HG02571 (cell line): ENCODE data around the gene MYO18A.
A peak's percentile ranks its signal among the peaks of the same experiment; 100 is the strongest.
"Not testable (repeated sequence)": the region's sequence is repeated elsewhere in the genome, so short reads cannot be mapped to it uniquely, and the experiment has no call there.

ENCODE experiments used
- ATAC-seq: cut with Tn5 transposase; IDR thresholded peaks from one replicate; pipeline ENCODE4 v1.9.1; 2021; ENCODE audit warnings: mild to moderate bottlenecking, moderate library complexity; ENCODE audit not compliant: unreplicated experiment

Gene MYO18A

DNA sequence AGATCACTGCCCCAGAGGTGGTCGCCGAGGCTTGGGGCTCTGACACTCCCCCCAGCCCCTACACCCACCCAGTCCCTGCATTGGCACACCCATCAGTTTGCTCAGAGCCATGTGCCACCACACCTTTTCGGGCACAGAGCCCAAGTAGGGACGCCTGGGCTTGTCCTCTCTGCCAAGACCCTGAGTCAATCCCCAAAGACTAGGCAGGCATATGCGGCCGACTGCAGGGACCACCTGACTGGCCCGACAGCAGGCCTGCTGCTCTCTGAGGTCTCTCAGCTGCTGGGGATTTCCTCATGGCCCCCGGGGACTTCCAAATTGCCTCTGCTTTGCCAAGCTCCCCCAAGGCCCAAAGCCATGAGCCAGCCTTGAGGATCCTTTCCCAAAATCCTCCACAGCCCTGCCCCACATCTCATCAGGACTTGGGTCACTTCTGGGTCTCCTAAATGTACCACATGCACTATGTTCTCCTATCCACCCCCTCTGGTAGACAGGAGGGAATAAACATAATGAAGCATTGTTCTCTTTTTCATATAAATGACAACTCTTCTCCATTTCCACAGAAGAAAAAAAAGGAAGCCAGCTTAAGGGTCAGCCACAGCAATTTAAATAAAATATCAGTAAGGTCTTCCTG, 30.6 kb downstream of the MYO18A start:
- no peak for ATAC-seq

- ATAC-seq = peak; percentile 79
These were observed 31.3 kb downstream of the MYO18A start for GRCh38 chr17:29148790-29149430.

DNA sequence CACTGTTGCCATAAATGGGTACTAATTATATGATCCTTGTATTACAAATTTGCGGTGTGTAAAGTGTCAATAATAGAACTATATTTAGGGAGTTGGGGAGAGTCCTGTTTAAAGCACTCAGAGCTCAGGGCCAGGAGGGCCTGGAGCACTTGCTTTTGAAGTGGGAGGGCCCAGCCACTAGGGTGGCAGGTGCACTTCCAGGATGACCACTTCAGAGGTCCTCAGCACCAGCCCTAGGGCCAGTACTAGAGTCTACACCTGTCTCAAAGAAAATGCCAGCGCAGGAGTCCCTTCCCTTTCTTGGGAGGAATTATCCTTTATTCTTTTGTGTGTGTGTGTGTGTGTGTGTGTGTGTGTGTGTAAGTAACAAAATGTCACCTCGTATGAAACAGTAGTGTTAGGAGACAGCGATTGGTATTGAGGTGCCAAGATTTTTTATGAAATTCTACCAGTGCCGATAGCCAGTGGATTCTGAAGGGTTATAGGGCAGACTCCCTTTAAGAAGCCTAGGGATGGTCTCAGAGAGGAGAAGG, 31.9 kb downstream of the MYO18A start:
- no peak for ATAC-seq

- no peak for ATAC-seq
These were observed 32.5 kb downstream of the MYO18A start for GRCh38 chr17:29147682-29148081.

DNA sequence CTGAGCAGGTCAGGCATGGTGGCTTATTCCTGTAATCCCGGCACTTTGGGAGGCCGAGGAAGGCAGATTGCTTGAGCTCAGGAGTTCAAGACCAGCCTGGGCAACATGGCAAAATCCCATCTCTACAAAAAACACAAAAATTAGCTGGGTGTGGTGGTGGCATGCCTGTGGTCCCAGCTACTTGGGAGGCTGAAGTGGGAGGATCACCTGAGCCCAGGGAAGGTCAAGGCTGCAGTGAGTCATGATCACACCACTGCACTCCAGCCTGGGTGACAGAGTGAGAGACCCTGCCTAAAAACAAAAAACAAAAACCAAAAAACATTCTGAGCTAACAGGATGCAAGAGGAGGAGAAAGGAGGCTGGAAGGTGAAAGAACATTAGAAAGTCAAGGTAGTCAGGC, 33.0 kb downstream of the MYO18A start:
- not testable (repeated sequence) for ATAC-seq

DNA sequence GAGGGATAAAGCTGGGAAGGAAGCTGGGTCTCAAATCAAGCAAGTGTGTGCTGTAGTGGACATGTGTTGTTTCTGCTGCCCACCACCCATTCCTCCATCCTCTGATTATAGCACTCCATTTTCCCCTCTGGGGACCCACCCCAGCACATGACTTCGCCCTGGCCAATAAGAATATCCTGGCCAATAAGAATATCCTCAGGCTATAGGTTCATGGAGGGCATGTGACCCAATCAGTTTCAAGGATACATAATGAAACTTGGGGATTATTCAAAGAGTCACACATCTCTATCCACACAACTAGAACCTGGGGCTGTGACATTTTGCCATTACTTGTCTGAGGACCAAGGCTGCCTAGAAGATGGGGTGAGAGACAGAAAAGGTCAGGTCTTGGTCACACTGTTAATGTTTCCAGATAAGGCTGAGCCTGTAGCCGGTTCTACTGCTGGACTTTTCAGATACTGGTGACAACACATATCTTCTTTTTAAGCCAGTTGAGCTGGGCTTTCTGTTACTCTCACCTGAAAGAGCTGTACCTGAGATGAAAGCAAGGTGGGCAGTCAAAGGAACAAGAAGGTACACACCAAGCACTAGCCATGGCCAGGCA, 33.7 kb downstream of the MYO18A start:
- no peak for ATAC-seq

DNA sequence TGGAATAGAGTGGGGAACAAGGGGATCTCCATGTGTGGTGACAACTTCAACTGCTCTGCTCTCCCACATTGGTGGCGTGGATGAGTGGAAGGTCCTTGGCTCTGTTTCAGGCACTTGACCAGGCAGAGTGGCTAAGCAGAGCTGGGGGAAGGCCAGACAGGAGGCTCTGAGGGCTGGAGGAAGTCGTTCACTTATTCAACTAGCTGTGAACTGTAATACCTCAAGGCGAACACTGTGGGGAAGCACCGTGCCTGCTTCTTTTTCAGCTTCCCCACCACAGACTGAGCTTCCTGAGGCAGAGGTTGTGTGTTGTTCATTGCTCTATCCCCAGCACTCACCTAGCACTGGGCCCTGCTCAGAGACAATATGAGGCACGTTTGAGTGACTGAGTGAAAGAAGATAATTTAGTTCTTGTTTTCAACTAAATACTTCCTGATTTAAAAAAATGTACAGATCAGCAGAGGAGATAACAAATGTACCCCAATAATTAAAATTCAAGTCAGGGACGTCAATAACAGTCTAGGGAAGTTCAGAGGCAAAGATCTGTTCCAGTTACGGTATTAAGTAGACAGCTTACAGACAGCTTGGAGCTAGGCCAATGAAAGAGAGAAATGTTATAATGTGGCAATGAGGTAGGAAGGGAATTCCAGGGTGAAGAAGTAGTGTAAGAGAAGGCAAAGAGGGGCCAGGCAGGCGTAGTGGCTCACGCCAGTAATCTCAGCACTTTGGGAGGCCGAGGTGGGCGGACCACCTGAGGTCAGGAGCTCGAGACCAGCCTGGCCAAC, 34.7 kb downstream of the MYO18A start:
- no peak for ATAC-seq

DNA sequence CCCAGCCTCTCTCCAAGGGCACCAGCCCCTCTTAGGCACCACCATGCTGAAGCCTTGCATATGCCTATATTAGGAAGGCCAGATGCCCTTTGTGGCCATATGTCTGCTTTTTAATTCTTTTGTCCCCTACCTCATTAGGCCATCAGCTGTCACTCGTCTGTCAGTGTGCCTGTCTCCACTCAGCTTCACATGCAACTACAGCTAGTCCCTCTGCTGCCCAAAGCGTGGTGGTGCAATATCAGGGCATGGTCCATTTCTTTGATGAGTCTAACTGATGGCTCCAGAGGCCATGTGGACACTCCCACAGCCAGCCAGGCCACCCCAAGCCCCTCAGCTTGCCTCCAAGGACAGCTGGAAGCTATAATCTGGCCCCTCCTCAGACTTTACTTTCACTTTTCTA, 36.3 kb downstream of the MYO18A start:
- no peak for ATAC-seq

DNA sequence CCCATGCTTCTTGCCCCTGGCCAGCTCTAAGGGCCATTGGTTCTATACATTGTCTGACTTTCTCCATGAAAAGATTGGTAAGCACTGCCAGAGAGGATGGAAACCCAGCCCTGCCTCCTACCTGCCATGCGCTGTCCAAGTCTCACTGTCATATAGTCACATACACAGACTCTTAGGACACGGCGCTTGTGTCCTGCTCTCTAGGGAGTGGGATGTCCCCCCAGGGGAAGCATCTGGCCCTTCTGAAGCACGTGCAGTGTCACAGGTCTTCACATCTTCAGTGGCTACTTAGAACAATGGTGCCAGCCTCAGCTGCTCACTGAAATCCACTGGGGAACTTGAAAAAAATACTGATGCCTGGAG, 38.7 kb downstream of the MYO18A start:
- no peak for ATAC-seq

DNA sequence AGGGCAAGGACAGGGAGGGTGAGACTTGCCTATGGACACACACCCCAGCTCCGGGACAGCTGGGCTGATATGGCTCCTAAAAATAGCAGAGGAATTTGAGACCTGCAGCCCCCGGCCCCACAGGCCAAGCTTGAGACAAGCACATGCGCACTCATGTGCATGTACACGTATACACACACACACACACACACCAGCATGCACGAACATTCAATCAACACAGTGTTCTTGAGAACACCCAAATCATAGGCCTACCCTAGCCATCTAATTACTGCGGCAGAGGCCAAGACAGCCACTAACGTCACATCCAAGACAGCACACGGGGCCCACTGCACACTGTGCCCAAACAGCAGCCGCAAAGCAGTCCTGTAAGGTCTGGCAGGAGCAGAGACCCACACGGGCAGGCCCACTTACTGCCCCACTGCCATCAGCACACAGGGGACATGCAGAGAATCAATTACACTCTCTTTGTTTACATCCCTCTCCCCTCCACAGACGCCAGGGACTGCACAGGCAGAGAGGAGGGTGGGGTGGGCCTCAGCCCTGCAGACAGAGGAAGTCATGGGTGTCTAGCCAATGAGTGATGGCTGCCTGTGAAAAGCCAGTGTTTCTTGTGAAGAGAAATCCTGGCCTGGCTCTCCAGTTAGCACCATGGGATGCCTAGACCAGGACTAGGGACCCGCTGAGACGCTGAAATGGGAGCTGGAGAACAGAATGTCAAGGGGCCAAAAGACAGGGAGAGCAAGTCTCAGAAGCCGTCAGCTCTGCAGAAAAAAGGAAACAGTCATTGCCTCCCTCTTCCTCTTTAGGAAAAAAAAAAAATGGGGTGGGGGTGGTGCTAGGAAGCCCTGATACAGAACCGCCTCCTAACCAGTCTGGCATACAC, 39.3 kb downstream of the MYO18A start:
- ATAC-seq = no peak

- peak; percentile 37 for ATAC-seq
These were observed 40.1 kb downstream of the MYO18A start for GRCh38 chr17:29140051-29140621.

DNA sequence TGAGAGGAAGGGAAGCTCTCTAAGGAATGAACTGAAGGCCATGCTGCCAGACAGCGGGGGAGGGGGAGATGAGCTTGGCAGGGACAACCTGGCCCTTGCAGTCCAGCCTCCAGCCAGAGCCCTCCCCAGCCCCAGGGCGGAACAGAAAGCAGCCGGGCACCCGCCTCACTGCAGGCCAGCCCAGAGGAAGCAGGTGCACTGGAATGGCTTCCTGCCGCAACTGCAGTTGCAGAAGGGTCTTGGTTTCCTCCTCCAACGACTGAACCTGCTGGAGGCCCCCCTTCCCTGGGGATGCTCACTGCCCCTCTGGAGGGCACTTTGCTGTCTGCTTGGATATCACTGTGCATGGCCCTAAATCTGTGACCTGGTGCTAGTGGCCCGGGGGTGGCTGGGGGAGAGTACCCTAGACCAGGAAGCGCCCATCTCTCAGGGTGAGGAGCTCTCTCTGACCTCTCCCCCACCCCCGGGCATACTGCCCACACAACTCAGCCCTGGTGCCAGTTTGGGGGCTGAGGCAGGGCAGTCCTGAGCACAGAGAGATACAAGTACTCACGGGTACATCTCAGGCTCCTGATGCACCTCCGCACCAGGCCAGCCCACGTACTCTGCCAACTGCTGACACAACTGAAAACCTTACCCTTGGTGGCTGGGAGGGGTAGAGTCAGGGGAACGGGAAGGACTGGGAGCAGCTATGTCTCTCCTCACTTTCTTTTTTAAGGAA, 41.1 kb downstream of the MYO18A start:
- no peak for ATAC-seq

DNA sequence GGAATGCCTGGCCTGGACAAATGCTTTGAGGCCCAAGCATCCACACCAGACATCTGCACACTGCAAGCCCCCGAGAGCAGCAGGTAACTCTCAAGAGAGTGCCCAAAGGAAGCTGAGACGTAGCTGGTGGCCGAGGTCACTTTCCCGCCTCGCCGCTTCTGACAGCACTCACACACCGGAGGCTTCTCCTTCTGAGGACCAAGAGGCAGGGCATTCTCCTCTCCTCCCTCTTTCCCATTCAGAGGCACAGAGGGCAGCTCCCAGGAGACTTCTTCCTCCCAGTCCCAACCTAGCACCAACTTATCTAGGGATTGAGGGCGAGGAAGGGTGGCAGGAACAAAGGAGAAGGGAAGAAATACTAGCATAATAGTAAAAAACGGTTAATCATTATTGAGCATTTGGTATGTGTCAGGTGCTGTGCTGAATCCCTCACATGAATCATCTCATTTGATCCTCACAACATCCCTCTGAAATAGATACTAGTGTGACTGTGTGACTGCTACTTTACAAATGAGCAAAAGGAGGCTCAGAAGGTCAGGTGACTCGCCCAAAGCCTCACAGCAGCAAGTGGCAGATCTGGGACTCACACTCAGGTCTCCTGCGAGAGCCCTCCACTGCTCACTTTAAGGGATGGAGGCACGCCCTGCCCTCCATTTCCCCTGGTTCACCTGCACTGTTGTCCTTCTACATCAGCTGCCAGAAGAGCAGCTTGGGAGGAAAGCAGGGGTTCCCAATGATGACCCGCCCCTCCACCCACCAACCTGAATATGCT, 41.8 kb downstream of the MYO18A start:
- no peak for ATAC-seq

- ATAC-seq = no peak
These were observed 43.0 kb downstream of the MYO18A start for GRCh38 chr17:29136998-29137730.

DNA sequence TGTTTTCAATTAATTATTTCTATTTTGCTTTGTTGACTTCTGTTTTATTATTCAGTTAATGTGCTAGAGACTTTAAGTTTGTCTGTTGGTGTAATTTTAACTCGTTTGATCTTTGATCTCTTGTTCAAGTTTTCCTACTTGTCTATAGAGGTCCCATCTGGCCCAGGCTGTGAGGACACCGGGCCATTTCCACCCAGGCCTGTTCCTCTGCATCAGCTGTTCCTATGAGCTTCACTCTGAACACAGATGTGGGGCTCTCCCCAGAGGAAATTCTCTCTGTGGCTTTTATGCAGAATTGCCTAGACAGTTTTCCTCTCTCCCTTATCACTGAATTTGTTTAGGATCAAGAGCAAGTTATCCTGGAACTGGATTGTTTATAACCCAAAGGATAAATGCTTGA, 44.7 kb downstream of the MYO18A start:
- ATAC-seq = no peak

- ATAC-seq = no peak
These were observed 47.0 kb downstream of the MYO18A start for GRCh38 chr17:29133121-29133713.

GRCh38 chr17:29131814-29132682, 48.1 kb downstream of the MYO18A start:
- no peak for ATAC-seq
